SK-N-SH treated with all-trans-retinoic acid at 6 μM for 48 hours (cell line): ENCODE measurements around the gene LTBP4.

Experiments used
- ATAC-seq: fragments of 200-7000 bp; cut with Tn5 transposase; 3 replicates; pipeline ENCODE4 v1.9.1; 2020; ENCODE audit warnings: mild to moderate bottlenecking, moderate library complexity
- BACH2 ChIP-seq: fragments of 250-450 bp; sonication (Bioruptor Pico); IDR thresholded peaks from 2 replicates; pipeline ENCODE4 v1.9.0; 2021; ENCODE audit warnings: mild to moderate bottlenecking, borderline replicate concordance
- CSDC2 ChIP-seq: fragments of 250-450 bp; sonication (Bioruptor Pico); IDR thresholded peaks from 2 replicates; pipeline ENCODE4 v1.5.0; 2020; ENCODE audit warnings: mild to moderate bottlenecking, moderate library complexity
- CSRNP3 ChIP-seq: fragments of 250-450 bp; sonication (Bioruptor Pico); IDR thresholded peaks from 2 replicates; pipeline ENCODE4 v1.5.1; 2021; ENCODE audit warnings: mild to moderate bottlenecking, moderate library complexity
- ESRRG ChIP-seq: fragments of 250-450 bp; sonication (Bioruptor Pico); IDR thresholded peaks from 2 replicates; pipeline ENCODE4 v1.6.1; 2021; ENCODE audit warnings: mild to moderate bottlenecking
- GLIS3 ChIP-seq: fragments of 250-450 bp; sonication (Bioruptor Pico); IDR thresholded peaks from 2 replicates; pipeline ENCODE4 v1.5.0; 2020; ENCODE audit warnings: mild to moderate bottlenecking, moderate library complexity
- ISL1 ChIP-seq: fragments of 250-450 bp; sonication (Bioruptor Pico); IDR thresholded peaks from 2 replicates; pipeline ENCODE4 v2.1.2; 2022; ENCODE audit warnings: mild to moderate bottlenecking, moderate library complexity
- OSR1 ChIP-seq: fragments of 250-450 bp; sonication (Bioruptor Pico); IDR thresholded peaks from 2 replicates; pipeline ENCODE4 v1.8.0; 2022; ENCODE audit warnings: moderate library complexity, mild to moderate bottlenecking, inconsistent platforms
- PATZ1 ChIP-seq: fragments of 250-450 bp; sonication (Bioruptor Pico); IDR thresholded peaks from 2 replicates; pipeline ENCODE4 v1.8.0; 2020; ENCODE audit warnings: mild to moderate bottlenecking, moderate library complexity, borderline replicate concordance
- POU6F1 ChIP-seq: fragments of 250-450 bp; sonication (Bioruptor Pico); IDR thresholded peaks from 2 replicates; pipeline ENCODE4 v1.8.0; 2021; ENCODE audit warnings: low read depth, mild to moderate bottlenecking, moderate library complexity, borderline replicate concordance
- PPARA ChIP-seq: fragments of 250-450 bp; sonication (Bioruptor Pico); IDR thresholded peaks from 2 replicates; pipeline ENCODE4 v1.5.0; 2020; ENCODE audit warnings: mild to moderate bottlenecking, borderline replicate concordance
- TOX ChIP-seq: fragments of 250-450 bp; sonication (Bioruptor Pico); IDR thresholded peaks from 2 replicates; pipeline ENCODE4 v1.8.0; 2021; ENCODE audit warnings: mild to moderate bottlenecking, moderate library complexity, borderline replicate concordance
- TSHZ2 ChIP-seq: fragments of 250-450 bp; sonication (Bioruptor Pico); IDR thresholded peaks from 2 replicates; pipeline ENCODE4 v1.5.0; 2020; ENCODE audit warnings: mild to moderate bottlenecking, moderate library complexity
- ZC3H10 ChIP-seq: fragments of 250-450 bp; sonication (Bioruptor Pico); IDR thresholded peaks from 2 replicates; pipeline ENCODE4 v1.5.1; 2021; ENCODE audit warnings: mild to moderate bottlenecking, moderate library complexity
- ZFP3 ChIP-seq: fragments of 250-450 bp; sonication (Bioruptor Pico); IDR thresholded peaks from 2 replicates; pipeline ENCODE4 v1.5.0; 2020; ENCODE audit warnings: mild to moderate bottlenecking, moderate library complexity
- ZFP30 ChIP-seq: fragments of 450-650 bp; formaldehyde crosslinking; IDR thresholded peaks from 2 replicates; pipeline ENCODE4 v1.5.0; 2022; ENCODE audit warnings: mild to moderate bottlenecking, moderate library complexity
- ZNF565 ChIP-seq: fragments of 450-650 bp; formaldehyde crosslinking; conservative IDR thresholded peaks from 2 replicates; pipeline ENCODE4 v1.5.0; 2020; ENCODE audit warnings: low read depth, mild to moderate bottlenecking, moderate library complexity
- ZNF70 ChIP-seq: fragments of 450-650 bp; formaldehyde crosslinking; IDR thresholded peaks from 2 replicates; pipeline ENCODE4 v1.5.0; 2020; ENCODE audit warnings: mild to moderate bottlenecking, moderate library complexity
- ZNF8 ChIP-seq: fragments of 450-650 bp; formaldehyde crosslinking; IDR thresholded peaks from 2 replicates; pipeline ENCODE4 v1.5.0; 2020; ENCODE audit warnings: mild to moderate bottlenecking, moderate library complexity

Gene LTBP4

GRCh38 chr19:40616941-40617340, 15.8 kb downstream of the LTBP4 start:
- ATAC-seq = no peak
- TF ChIP-seq ZFP30 (CRISPR knock-in tag) = no peak
- no peak for TF ChIP-seq POU6F1 (CRISPR knock-in tag)

GRCh38 chr19:40617961-40618360, 16.8 kb downstream of the LTBP4 start:
- no peak for ATAC-seq

GRCh38 chr19:40619333-40620160, 18.4 kb downstream of the LTBP4 start:
- ATAC-seq = no peak
- TF ChIP-seq CSDC2 (no peak), OSR1 (CRISPR knock-in tag) (no peak), ZC3H10 (CRISPR knock-in tag) (no peak), PPARA (CRISPR knock-in tag) (no peak), GLIS3 (no peak), TSHZ2 (CRISPR knock-in tag) (no peak), ZFP30 (CRISPR knock-in tag) (no peak)

More at GRCh38 chr19:40617961-40618360, 16.8 kb downstream of the LTBP4 start:
- no peak for TF ChIP-seq ZNF70 (CRISPR knock-in tag)
- no peak for TF ChIP-seq TSHZ2 (CRISPR knock-in tag)
- no peak for TF ChIP-seq TOX (CRISPR knock-in tag)
- no peak for TF ChIP-seq GLIS3
- TF ChIP-seq ZNF8 = no peak
- no peak for TF ChIP-seq OSR1 (CRISPR knock-in tag)
- TF ChIP-seq ZFP3 = no peak
- TF ChIP-seq PPARA (CRISPR knock-in tag) = no peak
- TF ChIP-seq BACH2 (CRISPR knock-in tag) = no peak

- no peak for TF ChIP-seq TSHZ2 (CRISPR knock-in tag)
- no peak for TF ChIP-seq ZNF565 (CRISPR knock-in tag)
- TF ChIP-seq CSDC2 = no peak
- TF ChIP-seq PATZ1 (CRISPR knock-in tag) = no peak
- TF ChIP-seq ESRRG (CRISPR knock-in tag) = no peak
- TF ChIP-seq ISL1 (CRISPR knock-in tag) = no peak
- TF ChIP-seq ZNF8 = no peak
- no peak for TF ChIP-seq CSRNP3 (CRISPR knock-in tag)
- TF ChIP-seq POU6F1 (CRISPR knock-in tag) = no peak
- no peak for ATAC-seq
Measured at GRCh38 chr19:40620161-40620485, 19.0 kb downstream of the LTBP4 start.
